WERI-Rb-1 (cell line): ENCODE data around the gene MYH14.

ENCODE experiments used
- DNase-seq: peaks from one replicate; pipeline ENCODE4 v3.0.0-alpha.2; 2020
- H3K27ac ChIP-seq: fragments of 250-450 bp; sonication (Bioruptor Pico); 2 replicates; pipeline ENCODE4 v1.5.1; 2020; ENCODE audit warnings: mild to moderate bottlenecking, moderate library complexity
- H3K27me3 ChIP-seq: fragments of 250-450 bp; sonication (Bioruptor Pico); 2 replicates; pipeline ENCODE4 v1.5.1; 2021; ENCODE audit warnings: mild to moderate bottlenecking, low read depth, moderate library complexity; ENCODE audit not compliant: insufficient read depth, severe bottlenecking
- H3K36me3 ChIP-seq: fragments of 250-450 bp; sonication (Bioruptor Pico); 2 replicates; pipeline ENCODE4 v1.5.1; 2020; ENCODE audit warnings: mild to moderate bottlenecking, moderate library complexity
- H3K4me3 ChIP-seq: 2 replicates; pipeline ENCODE4 v1.5.1; 2011; ENCODE audit warnings: low read depth, mild to moderate bottlenecking, control low read depth, low read length
- H3K9me3 ChIP-seq: fragments of 250-450 bp; sonication (Bioruptor Pico); 2 replicates; pipeline ENCODE4 v1.5.1; 2021; ENCODE audit warnings: mild to moderate bottlenecking, moderate library complexity; ENCODE audit not compliant: severe bottlenecking
- CTCF ChIP-seq: IDR thresholded peaks from 2 replicates; pipeline ENCODE4 v1.5.1; 2011; ENCODE audit warnings: low read depth, mild to moderate bottlenecking, control low read depth, inconsistent platforms, low read length

MYH14 gene

DNA sequence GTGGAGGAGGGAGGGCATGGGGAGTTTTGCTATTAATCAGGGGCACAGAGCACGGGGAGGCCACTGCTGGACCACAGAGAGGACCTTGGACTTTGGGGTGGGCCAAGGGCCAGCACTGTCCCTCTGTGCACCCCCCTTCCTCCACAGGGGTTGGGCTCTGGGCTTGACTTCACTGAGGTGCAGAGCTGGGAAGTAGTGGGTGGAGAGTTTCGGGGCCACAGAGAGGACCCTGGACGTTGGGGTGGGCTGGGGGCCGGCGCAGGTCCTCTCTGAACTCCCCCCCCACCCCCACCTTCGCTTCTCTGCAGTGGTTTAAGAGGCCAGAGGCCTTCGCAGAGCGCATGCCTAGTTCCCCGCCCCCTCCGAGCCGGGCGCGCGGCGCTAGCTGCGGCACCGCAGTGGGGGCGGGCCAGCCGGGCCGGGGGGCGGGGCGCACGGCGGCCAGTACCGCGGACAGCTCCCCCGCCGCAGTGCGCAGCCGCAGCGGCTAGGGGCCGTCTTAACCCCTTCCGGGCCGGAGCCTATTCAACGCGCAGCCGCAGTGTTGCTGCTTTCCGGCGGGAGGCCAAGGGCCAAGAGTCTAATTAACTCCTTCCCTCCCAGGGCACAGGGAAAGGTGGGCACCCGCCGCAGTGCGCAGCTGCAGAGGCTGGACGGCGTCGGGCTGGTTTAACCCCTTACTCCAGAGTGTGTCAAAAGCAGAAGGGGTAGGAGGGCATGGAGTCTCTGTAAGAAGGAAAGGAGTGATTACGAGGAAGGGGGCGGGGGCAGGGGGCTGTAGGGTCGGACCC is 122.1 kb downstream of the MYH14 start:
- H3K4me3 ChIP-seq = peak overlapping the region; percentile 40
- peaks cover 9% of the 10 kb centered on the region for H3K36me3 ChIP-seq
- no peaks in the 10 kb centered on the region for H3K27me3 ChIP-seq
- no peak for TF ChIP-seq CTCF
- peak overlapping the region; percentile 90 for H3K27ac ChIP-seq
- DNase-seq = peak; percentile 93
- no peaks in the 10 kb centered on the region for H3K9me3 ChIP-seq

DNA sequence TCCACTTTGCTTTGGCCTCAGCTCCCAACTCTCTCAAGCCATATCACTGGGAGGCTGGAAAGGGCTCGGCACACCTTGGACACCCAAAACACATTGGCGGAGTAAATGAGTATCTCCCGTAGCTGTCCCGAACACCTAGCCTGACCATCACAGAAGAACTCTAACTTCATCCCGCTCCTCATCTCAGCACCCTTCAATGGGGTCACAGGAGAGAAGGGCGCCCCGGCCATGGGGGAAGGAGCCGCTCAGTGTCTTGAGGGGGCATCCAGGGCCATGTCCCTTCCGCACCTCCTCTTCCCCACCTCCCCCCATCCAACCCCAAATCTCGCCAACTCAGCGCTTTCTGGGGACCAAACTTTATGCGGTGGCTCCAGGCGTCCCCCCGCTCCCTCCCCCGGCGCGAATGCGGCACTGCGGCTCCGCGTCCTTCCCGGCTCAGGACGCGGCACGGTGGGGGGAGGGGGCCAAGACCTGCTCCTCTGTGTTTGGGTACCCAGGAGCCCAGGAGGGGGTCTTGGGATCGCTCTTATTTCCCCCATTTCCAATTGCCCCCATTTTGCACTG is 122.8 kb downstream of the MYH14 start:
- peaks cover 9% of the 10 kb centered on the region for H3K36me3 ChIP-seq
- peak overlapping the region; percentile 64 for H3K27ac ChIP-seq
- no peak for TF ChIP-seq CTCF
- no peaks in the 10 kb centered on the region for H3K27me3 ChIP-seq
- no peak for DNase-seq
- H3K9me3 ChIP-seq = no peaks in the 10 kb centered on the region
- H3K4me3 ChIP-seq = peak overlapping the region; percentile 29

DNA sequence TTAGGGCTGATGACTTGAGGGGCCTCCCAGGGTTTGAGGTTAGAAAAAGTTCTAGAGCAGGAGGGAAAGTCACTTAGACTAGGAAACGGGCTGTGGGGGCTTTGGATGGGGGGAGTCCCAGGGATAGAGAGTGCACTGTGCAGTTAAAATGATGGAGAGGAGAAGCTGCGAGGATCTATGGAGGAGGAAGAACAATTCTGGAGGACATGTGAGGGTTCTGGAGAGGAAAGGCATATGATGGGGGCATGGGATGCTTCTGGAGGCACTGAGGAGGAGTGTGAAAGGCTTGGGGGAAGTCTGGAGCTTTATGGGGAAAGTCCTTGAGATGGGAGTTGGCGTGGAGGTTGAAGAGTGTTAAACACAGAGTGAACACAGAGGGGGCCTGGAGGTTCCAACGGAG is 123.6 kb downstream of the MYH14 start:
- Histone ChIP-seq H3K36me3 (peaks cover 9% of the 10 kb centered on the region), H3K9me3 (no peaks in the 10 kb centered on the region), H3K4me3 (no peak overlapping the region), H3K27ac (no peak overlapping the region), H3K27me3 (no peaks in the 10 kb centered on the region)
- no peak for DNase-seq
- no peak for TF ChIP-seq CTCF

DNA sequence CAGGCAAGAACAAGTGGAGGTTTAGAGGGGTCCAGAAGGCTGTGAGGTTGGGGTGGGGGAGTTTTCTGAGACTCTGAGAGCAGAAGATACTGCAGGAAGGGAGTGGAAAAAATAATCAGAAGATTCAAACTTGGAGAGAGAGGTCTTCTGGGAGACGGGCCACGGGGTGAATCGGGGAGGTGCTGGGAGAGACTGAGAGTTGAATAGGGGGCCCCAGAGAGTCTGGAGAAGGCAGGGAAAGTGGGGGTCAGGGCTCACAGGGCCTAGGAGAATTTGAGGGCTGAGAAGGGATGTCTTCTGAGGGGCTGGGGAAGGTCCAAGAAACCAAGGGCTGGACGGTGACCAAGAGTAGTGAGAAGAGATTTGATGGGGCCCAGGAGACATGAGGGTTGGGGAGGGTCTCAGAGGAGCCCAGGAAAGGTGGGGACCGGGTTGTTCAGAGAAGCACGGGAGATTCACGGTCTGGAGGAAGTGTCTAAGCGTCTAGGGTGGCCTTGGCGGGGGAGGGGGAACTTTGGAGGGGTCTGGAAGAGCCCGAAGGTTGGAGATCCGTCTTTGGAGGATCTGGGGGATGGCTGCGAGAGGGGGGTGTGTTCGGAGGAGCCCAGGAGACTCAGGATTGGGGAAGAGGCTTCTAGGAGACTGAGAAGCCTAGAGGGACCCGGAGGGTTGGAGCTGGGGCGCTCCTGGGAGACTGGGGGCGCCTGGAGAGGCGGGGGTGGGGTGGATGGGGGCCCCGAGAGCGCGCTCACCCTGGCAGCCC is 124.2 kb downstream of the MYH14 start:
- DNase-seq = no peak
- Histone ChIP-seq H3K27ac (no peak overlapping the region), H3K9me3 (peaks cover under 1% of the 10 kb centered on the region), H3K36me3 (peaks cover 5% of the 10 kb centered on the region), H3K27me3 (no peaks in the 10 kb centered on the region), H3K4me3 (no peak overlapping the region)
- TF ChIP-seq CTCF = no peak

GRCh38 chr19:50328224-50328872 is 124.9 kb downstream of the MYH14 start:
- H3K4me3 ChIP-seq = peak overlapping the region; percentile 57
- DNase-seq = no peak
- H3K36me3 ChIP-seq = peaks cover 3% of the 10 kb centered on the region
- no peak for TF ChIP-seq CTCF
- no peaks in the 10 kb centered on the region for H3K27me3 ChIP-seq
- no peak overlapping the region for H3K27ac ChIP-seq
- H3K9me3 ChIP-seq = peaks cover 3% of the 10 kb centered on the region
